Brain microvascular endothelial cell (primary cell): Measurements from ENCODE around the gene BHLHE41.

ENCODE experiments used
- DNase-seq: peaks from one replicate; pipeline ENCODE4 v3.0.0-alpha.2; 2020
- H3K27ac ChIP-seq: fragments of 250-450 bp; sonication (Bioruptor Pico); 2 replicates; pipeline ENCODE4 v1.5.1; 2020; ENCODE audit warnings: mild to moderate bottlenecking, moderate library complexity
- H3K27me3 ChIP-seq: fragments of 250-450 bp; sonication (Bioruptor Pico); replicated peaks from 2 replicates; pipeline ENCODE4 v1.5.1; 2020; ENCODE audit warnings: mild to moderate bottlenecking
- H3K36me3 ChIP-seq: fragments of 250-450 bp; sonication (Bioruptor Pico); replicated peaks from 2 replicates; pipeline ENCODE4 v1.5.1; 2020; ENCODE audit warnings: mild to moderate bottlenecking
- H3K4me3 ChIP-seq: 2 replicates; pipeline ENCODE4 v1.5.1; 2011; ENCODE audit warnings: low read depth, mild to moderate bottlenecking, control low read depth, low read length, moderate library complexity
- CTCF ChIP-seq: IDR thresholded peaks from 2 replicates; pipeline ENCODE4 v1.5.1; 2011; ENCODE audit warnings: low read depth, mild to moderate bottlenecking, moderate library complexity, low read length, control low read depth, inconsistent platforms; ENCODE audit errors: missing control alignments
- in situ Hi-C: cut with HindIII; loops from 2 replicates; pipeline ENCODE4 v1.10.0; 2017; ENCODE audit warnings: low sequenced_read_pairs, low pct_ligation_motif_present

BHLHE41 gene

GRCh38 chr12:26101350-26101734, 23.5 kb downstream of the BHLHE41 start:
- in situ Hi-C loops, result loop anchor here (25.0 kb wide), 1 partner anchor 536 kb away; no protein-coding TSS in a partner anchor
- Histone ChIP-seq H3K27ac (no peak overlapping the region), H3K36me3 (no peaks in the 10 kb centered on the region), H3K4me3 (no peak overlapping the region), H3K27me3 (no peaks in the 10 kb centered on the region)
- no peak for DNase-seq
- TF ChIP-seq CTCF, result no peak

- no peaks in the 10 kb centered on the region for H3K36me3 ChIP-seq
- no peak overlapping the region for H3K27ac ChIP-seq
- DNase-seq, result no peak
- TF ChIP-seq CTCF, result no peak
- no peak overlapping the region for H3K4me3 ChIP-seq
- no peaks in the 10 kb centered on the region for H3K27me3 ChIP-seq
- in situ Hi-C loops, result loop anchor here (25.0 kb wide), 1 partner anchor 536 kb away; no protein-coding TSS in a partner anchor
Observed at GRCh38 chr12:26100666-26101349, 24.0 kb downstream of the BHLHE41 start.

- H3K27ac ChIP-seq, result no peak overlapping the region
- in situ Hi-C loops, result no loop called here
Observed at GRCh38 chr12:26097046-26097878, 27.6 kb downstream of the BHLHE41 start.

GRCh38 chr12:26096036-26096435, 28.8 kb downstream of the BHLHE41 start:
- no peaks in the 10 kb centered on the region for H3K27me3 ChIP-seq
- H3K27ac ChIP-seq, result no peak overlapping the region
- no peak for TF ChIP-seq CTCF
- DNase-seq, result no peak
- H3K4me3 ChIP-seq, result no peak overlapping the region
- H3K36me3 ChIP-seq, result no peaks in the 10 kb centered on the region
- in situ Hi-C loops, result no loop called here

More at GRCh38 chr12:26097046-26097878, 27.6 kb downstream of the BHLHE41 start:
- Histone ChIP-seq H3K4me3 (no peak overlapping the region), H3K36me3 (no peaks in the 10 kb centered on the region), H3K27me3 (no peaks in the 10 kb centered on the region)
- peak; percentile 54 for DNase-seq
- TF ChIP-seq CTCF, result peak; percentile 96

- Histone ChIP-seq H3K4me3 (no peak overlapping the region), H3K36me3 (no peaks in the 10 kb centered on the region), H3K27me3 (no peaks in the 10 kb centered on the region), H3K27ac (no peak overlapping the region)
- in situ Hi-C loops, result no loop called here
- no peak for TF ChIP-seq CTCF
- DNase-seq, result no peak
Observed at GRCh38 chr12:26095186-26095585, 29.7 kb downstream of the BHLHE41 start.
